Naive B cell (primary cell): ENCODE measurements around the gene APPL1. TPM values are rescaled to one million over a fixed set of nuclear protein-coding genes. Genes with fewer than 3 reads are reported as not detected.
"Not testable (repeated sequence)": the region's sequence is repeated elsewhere in the genome, so short reads cannot be mapped to it uniquely, and the experiment has no call there.

Experiments used
- ATAC-seq, 2 donors: fragments of 150-1000 bp; cut with Tn5 transposase; 2 replicates each; pipeline ENCODE4 v1.10.0; 2021; ENCODE audit warnings: low read depth in 2 of 2, mild to moderate bottlenecking in 2 of 2, moderate library complexity in 2 of 2
- DNase-seq: peaks from one replicate; pipeline ENCODE4 v3.0.0; 2022
- H3K27ac Mint-ChIP-seq, 6 donors: one replicate each; pipeline ENCODE4 v1.8.0; 2020 to 2022; ENCODE audit warnings: mild to moderate bottlenecking in 6 of 6, mixed read lengths in 6 of 6, moderate library complexity in 5 of 6, inconsistent platforms in 2 of 6
- H3K27me3 Mint-ChIP-seq, 3 donors: one replicate each; pipeline ENCODE4 v1.8.0; 2021 to 2022; ENCODE audit warnings: mixed read lengths in 3 of 3, mild to moderate bottlenecking in 1 of 3
- H3K36me3 Mint-ChIP-seq, 2 donors: one replicate each; pipeline ENCODE4 v1.8.0; 2020 to 2022; ENCODE audit warnings: mixed read lengths in 2 of 2, inconsistent platforms in 1 of 2, mild to moderate bottlenecking in 1 of 2
- H3K4me1 Mint-ChIP-seq, 3 donors: one replicate each; pipeline ENCODE4 v1.8.0; 2020 to 2022; ENCODE audit warnings: mixed read lengths in 3 of 3, inconsistent platforms in 1 of 3, mild to moderate bottlenecking in 1 of 3, moderate library complexity in 1 of 3
- H3K4me3 Mint-ChIP-seq, 8 donors: one replicate each; pipeline ENCODE4 v1.8.0; 2020 to 2022; ENCODE audit warnings: mild to moderate bottlenecking in 8 of 8, mixed read lengths in 8 of 8, moderate library complexity in 8 of 8, inconsistent platforms in 2 of 8
- H3K9me3 Mint-ChIP-seq, 7 donors: one replicate each; pipeline ENCODE4 v1.8.0; 2020 to 2022; ENCODE audit warnings: mixed read lengths in 7 of 7, mild to moderate bottlenecking in 5 of 7, inconsistent platforms in 2 of 7, moderate library complexity in 1 of 7
- polyA plus RNA-seq, 6 donors: library from polyadenylated mRNA; unstranded; fragments of 300-500 nt; fragmentation: Illumina TruSeq; gene quantifications; one replicate each; pipeline ENCODE4 v1.2.3, GENCODE V29; 2021; ENCODE audit warnings: low read depth in 6 of 6

Gene APPL1
- polyA plus RNA-seq, 6 donors from 2014 or later: 134 to 237 (median 180) TPM

DNA sequence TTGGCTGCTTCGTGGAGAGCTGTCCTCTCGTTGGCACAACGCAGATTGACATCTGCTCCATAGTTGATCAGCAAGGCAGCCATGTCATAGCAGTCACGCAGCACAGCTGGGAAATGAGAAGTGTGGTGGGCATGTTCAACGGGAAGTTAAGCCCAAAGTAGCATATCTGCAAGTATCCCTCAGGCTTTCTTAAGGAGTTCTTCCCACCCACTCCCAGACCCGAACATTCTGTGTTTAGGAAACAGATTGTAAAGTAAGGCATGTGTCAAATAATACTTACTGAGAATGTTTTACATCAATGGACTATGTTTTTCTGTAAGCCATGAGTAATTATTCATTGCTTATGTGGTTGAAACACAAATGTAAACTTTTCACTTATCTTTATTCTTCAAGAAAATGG lies 55.8 kb downstream of the APPL1 start:
- H3K27me3 Mint-ChIP-seq: no peaks in the 10 kb centered on the region
- no peaks in the 10 kb centered on the region for H3K4me1 Mint-ChIP-seq
- H3K36me3 Mint-ChIP-seq: no peaks in the 10 kb centered on the region
- H3K4me3 Mint-ChIP-seq: no peak overlapping the region
- DNase-seq (no peak), ATAC-seq (no peak)
- peak overlapping the region in 1 of 6 donors; percentile 26 for H3K27ac Mint-ChIP-seq
- peaks cover 0 to 5% (median 4%) of the 10 kb centered on the region in 7 donors for H3K9me3 Mint-ChIP-seq

DNA sequence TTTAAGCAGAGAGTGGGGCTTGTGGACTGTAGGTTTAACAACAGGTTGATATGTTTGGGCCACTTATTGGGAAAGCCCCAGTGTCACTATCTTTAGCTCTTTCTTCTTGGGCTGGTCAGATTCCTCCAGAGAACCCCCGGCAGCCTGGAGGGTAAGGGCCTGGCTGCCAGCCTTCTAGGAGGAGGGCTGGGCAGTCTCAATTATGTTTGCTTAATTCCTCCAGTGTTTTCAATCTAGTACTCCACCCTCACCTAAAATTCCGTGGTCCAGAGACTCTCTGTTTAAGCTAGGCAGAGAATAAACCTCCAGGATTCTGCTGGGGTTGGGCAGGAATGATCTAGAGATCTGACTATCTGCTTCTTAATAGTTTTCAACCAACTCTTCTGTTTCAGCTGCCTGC lies 59.7 kb downstream of the APPL1 start:
- ATAC-seq (no peak), DNase-seq (no peak)
- Mint-ChIP-seq H3K36me3 (no peaks in the 10 kb centered on the region), H3K27ac (no peak overlapping the region), H3K4me3 (peak overlapping the region in 1 of 8 donors; percentile 42), H3K27me3 (peaks cover 0 to 8% (median 0%) of the 10 kb centered on the region in 3 donors), H3K4me1 (no peaks in the 10 kb centered on the region), H3K9me3 (peaks cover 0 to 2% (median 0%) of the 10 kb centered on the region in 7 donors)

DNA sequence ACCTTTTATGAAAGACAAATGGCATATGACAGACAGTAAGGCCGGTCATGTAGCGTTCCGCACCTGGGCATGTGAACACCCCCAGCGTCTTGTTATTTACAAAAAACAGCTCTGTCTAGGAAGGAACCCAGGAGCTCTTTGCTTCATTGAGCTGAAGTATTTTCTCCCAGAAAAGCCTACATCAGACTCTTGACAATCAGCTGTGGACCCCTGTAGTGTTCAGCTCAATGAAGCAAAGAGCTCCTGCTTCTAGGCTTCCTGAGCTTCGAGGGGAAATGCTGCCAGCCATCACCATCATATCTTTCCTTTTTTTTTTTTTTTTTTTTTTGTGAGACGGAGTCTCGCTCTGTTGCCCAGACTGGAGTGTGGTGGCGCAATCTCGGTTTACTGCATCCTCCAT lies 60.9 kb downstream of the APPL1 start:
- DNase-seq (no peak), ATAC-seq (no peak)
- H3K36me3 Mint-ChIP-seq: no peaks in the 10 kb centered on the region
- peaks cover 0 to 2% (median 0%) of the 10 kb centered on the region in 7 donors for H3K9me3 Mint-ChIP-seq
- H3K27ac Mint-ChIP-seq: no peak overlapping the region
- H3K27me3 Mint-ChIP-seq: peaks cover 0 to 8% (median 0%) of the 10 kb centered on the region in 3 donors
- no peak overlapping the region for H3K4me3 Mint-ChIP-seq
- H3K4me1 Mint-ChIP-seq: no peaks in the 10 kb centered on the region

DNA sequence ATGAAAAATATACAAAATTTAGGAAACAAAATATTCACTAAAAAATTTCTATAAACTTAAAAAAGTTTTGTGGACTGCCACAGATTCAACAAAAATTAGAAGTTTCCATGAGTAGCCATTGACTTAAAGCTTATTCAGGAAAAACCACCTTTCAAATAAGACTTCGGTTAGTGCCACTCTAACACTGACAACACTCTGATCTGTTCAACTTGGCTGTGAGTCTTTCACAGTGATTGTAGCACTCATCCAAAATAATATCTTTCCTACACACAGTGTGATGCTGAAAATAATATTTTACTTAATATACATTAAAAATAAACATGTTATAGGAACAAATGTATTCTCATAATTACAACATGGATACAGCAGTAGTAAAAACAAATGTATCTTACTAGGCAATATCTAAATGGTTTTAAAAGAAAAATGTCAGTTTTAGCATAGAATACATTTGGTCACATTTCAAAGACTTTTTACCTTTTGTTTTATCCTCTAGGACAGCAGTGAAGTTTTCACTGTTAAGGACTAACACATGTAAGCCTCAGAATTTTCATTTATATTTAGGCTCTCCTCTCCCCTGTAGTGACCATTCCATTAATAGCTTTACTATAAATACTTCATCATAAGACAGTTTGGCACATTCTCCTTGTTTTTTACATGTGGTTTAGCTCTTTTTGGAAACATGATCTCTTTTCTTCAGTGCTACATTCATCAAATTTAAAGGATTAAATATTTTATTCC lies 64.8 kb downstream of the APPL1 start, which contains the start of gene ASB14:
ASB14 (minus strand) TSS at position 527 of the 738 bp plus-strand sequence. CDS start 652 bp downstream, outside the sequence.
- Mint-ChIP-seq H3K27me3 (peaks cover 2 to 8% (median 6%) of the 10 kb centered on the region in 3 donors), H3K27ac (peak within 1 kb of the TSS in 2 of 6 donors; percentile 4 to 21), H3K4me3 (no peak within 1 kb of the TSS), H3K36me3 (no peaks in the 10 kb centered on the region), H3K9me3 (peaks cover 0 to under 1% (median 0%) of the 10 kb centered on the region in 7 donors), H3K4me1 (no peaks in the 10 kb centered on the region)
- no peak for DNase-seq
- ATAC-seq: no peak

DNA sequence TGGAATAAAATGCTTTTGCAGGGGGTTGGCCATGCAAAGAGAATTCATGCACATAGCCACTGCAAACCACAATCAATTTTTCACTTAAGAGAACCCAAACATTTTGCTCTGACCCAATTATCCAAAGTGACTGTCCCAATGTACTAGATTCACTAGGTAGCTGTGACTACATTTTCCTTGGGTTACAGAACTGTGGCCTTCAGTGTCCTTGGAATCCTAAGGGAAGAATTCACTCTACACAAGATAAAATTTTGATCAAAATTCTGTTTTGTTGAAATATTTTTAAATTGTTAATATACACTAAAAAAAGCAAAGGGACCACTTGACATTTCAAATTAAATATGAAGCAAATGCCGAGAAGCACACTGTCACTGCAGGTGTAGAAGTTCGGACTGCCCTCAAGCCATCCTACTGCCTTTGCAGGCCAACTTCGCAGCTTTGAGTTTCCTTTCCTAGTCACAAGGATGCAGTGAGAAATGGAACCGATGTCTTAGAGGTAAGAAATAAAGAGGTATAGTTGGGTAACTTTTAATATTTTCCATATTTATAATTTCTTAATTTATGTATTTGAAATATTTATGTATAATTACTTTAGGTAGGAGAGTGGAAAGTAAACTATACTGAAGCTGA lies 65.5 kb downstream of the APPL1 start:
- peaks cover 8 to 10% (median 9%) of the 10 kb centered on the region in 3 donors for H3K27me3 Mint-ChIP-seq
- no peaks in the 10 kb centered on the region for H3K4me1 Mint-ChIP-seq
- ATAC-seq (no peak), DNase-seq (no peak)
- H3K9me3 Mint-ChIP-seq: no peaks in the 10 kb centered on the region
- H3K36me3 Mint-ChIP-seq: no peaks in the 10 kb centered on the region
- peak overlapping the region in 1 of 6 donors; percentile 21 for H3K27ac Mint-ChIP-seq
- no peak overlapping the region for H3K4me3 Mint-ChIP-seq

DNA sequence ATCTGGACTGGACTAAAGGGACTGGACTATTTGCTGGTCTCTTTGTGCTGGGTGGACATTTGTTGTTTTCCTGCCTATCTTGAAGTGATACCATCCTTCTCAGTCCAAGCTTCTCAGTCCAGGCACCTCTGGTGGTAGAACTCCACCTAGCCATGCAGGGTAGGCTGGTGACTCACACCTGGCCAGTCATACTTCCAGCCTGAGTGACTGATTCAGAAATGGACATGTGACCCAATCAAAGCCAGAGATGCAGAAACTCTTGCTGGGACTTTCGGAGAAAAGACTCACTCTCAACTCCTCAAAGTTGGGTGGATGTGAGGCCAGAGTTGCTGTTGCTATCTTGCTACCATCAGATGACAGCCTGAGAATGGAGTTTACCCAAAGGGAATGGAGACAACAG lies 70.5 kb downstream of the APPL1 start:
- no peaks in the 10 kb centered on the region for H3K4me1 Mint-ChIP-seq
- DNase-seq (no peak), ATAC-seq (no peak)
- H3K27ac Mint-ChIP-seq: no peak overlapping the region
- no peaks in the 10 kb centered on the region for H3K36me3 Mint-ChIP-seq
- H3K27me3 Mint-ChIP-seq: peaks cover 8 to 32% (median 10%) of the 10 kb centered on the region in 3 donors
- H3K4me3 Mint-ChIP-seq: no peak overlapping the region
- H3K9me3 Mint-ChIP-seq: no peaks in the 10 kb centered on the region

DNA sequence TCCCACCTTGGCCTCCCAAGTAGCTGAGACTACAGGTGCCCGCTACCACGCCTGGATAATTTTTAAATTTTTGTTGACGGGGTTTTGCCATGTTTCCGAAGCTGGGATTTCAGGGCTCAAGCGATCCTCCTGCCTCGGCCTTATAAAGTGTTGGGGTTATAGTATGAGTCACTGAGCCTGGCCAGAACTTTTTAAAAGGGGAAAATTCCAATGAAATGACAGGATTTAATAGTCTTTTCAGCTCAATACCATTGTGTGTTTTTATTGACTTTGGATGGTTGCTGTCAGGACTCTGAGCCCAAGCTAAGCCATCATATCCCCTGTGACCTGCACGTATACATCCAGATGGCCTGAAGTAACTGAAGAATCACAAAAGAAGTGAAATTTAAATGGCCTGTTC lies 76.0 kb downstream of the APPL1 start:
- DNase-seq, H3K36me3 Mint-ChIP-seq, H3K9me3 Mint-ChIP-seq, H3K27ac Mint-ChIP-seq, ATAC-seq, H3K4me1 Mint-ChIP-seq, H3K4me3 Mint-ChIP-seq: not testable (repeated sequence)
- H3K27me3 Mint-ChIP-seq: peaks cover 8 to 29% (median 14%) of the 10 kb centered on the region in 3 donors

DNA sequence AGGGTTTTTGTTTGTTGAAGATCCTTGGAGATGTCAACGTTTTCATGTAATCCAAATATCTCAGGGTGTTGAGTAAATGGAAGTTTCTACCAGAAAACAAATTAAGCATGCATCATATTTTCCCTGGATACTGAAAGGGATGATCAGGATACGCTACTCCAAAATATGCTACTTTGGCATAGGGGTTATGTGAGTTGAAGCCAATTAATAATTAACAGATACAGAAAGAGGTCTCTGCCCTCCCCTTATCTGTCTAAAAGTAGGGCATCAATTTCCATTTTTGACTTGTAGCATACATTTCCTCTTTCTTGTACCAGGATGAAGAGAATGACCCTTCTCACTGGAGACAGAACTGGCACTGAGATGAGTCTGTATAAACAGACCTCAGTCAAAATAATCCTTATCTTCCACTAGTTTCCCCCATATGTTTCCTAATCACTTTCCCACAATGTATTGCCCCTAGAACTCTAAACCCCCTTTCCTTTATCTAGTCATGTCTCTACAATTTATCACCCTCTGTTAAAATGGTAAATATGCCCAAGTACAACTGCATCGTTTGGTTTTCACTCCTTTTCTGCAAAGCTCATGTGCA lies 82.3 kb downstream of the APPL1 start:
- Mint-ChIP-seq H3K4me1 (no peaks in the 10 kb centered on the region), H3K9me3 (no peaks in the 10 kb centered on the region), H3K27me3 (peaks cover 4 to 11% (median 6%) of the 10 kb centered on the region in 3 donors), H3K4me3 (no peak overlapping the region), H3K36me3 (no peaks in the 10 kb centered on the region), H3K27ac (no peak overlapping the region)
- no peak for ATAC-seq
- DNase-seq: no peak

DNA sequence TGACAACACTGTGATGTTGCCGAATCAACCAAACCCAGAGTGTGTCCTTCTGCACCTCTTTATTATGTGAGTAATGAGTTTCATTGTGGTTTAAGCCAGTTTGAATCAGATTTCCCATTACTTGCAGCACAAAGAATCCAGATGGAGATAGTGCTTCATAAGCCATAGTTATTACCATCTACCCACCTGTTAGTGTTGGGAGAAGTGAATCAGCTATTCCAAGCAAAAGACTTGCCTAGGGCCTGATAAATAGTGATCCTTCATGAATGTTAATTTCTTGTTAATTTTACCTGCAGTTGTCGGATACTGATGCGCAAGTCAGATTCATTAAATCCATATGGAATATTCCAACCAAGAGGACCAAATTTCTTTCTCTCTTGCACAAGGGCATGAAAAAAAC lies 86.7 kb downstream of the APPL1 start:
- peaks cover 8 to 21% (median 12%) of the 10 kb centered on the region in 3 donors for H3K27me3 Mint-ChIP-seq
- H3K4me3 Mint-ChIP-seq: no peak overlapping the region
- peaks cover 0 to 15% (median 10%) of the 10 kb centered on the region in 7 donors for H3K9me3 Mint-ChIP-seq
- no peaks in the 10 kb centered on the region for H3K4me1 Mint-ChIP-seq
- no peaks in the 10 kb centered on the region for H3K36me3 Mint-ChIP-seq
- DNase-seq (no peak), ATAC-seq (no peak)
- H3K27ac Mint-ChIP-seq: no peak overlapping the region

Other genes starting within 250 kb of the APPL1 start
- gene SPATA12, start 167.1 kb upstream of the APPL1 start, polyA plus RNA-seq: not detected
- gene IL17RD, start 62.4 kb upstream of the APPL1 start, polyA plus RNA-seq: not detected
- gene HESX1, start 27.8 kb upstream of the APPL1 start, polyA plus RNA-seq: 1 to 10 TPM in 1 of 6 donors, under 1 TPM in 2, not detected in 3; 0.33 to 1.2 (median 0.93) TPM
- gene ASB14, start 65.0 kb downstream of the APPL1 start, polyA plus RNA-seq: 1 to 10 TPM in 4 of 6 donors, under 1 TPM in 2; 0.49 to 2.7 (median 1.7) TPM